HepG2 (cell line): ENCODE measurements around the gene SCYL1. TPM values are rescaled to one million over a fixed set of nuclear protein-coding genes. Genes with fewer than 3 reads are reported as not detected.

Experiments used
- ATAC-seq: fragments of 200-7000 bp; cut with Tn5 transposase; 3 replicates; pipeline ENCODE4 v1.9.1; 2020; ENCODE audit warnings: mild to moderate bottlenecking, moderate library complexity
- BruUV-seq: library from RNA; stranded (reverse); fragments of 400-500 nt; replicated peaks from 2 replicates; lab custom pipeline; 2021; lab: Mats Ljungman, UMichigan
- CTCF ChIA-PET: fragments of 300-600 bp; formaldehyde crosslinking; extraction: SDS; loops from one replicate; lab custom pipeline; 2021; ENCODE audit warnings: low total read pairs, inconsistent platforms, low intra/inter-chr PET ratio; lab: Yijun Ruan, JAX
- POLR2A ChIA-PET: fragments of 350-600 bp; sonication (Branson Sonifier 250); formaldehyde crosslinking; loops from one replicate; lab custom pipeline; 2020; ENCODE audit warnings: antibody characterized with exemption, inconsistent platforms; lab: Yijun Ruan, JAX
- DNase-seq: peaks from one replicate; pipeline ENCODE4 v3.0.0-alpha.2; 2015; ENCODE audit warnings: low spot score
- FAIRE-seq: peaks from 3 replicates; lab custom pipeline; 2011; peaks lifted over from hg19 to GRCh38; lab: Jason Lieb, UNC
- H2AFZ ChIP-seq: one replicate; pipeline ENCODE4 v1.6.1; 2011; ENCODE audit warnings: low read length, inconsistent platforms
- H3K27ac ChIP-seq: fragments of 300-600 bp; 3 replicates; pipeline ENCODE4 v1.8.0; 2011; ENCODE audit warnings: mixed run types, mild to moderate bottlenecking, mixed read lengths, low read length, inconsistent platforms; ENCODE audit not compliant: insufficient read depth; ENCODE audit errors: extremely low read length
- H3K27me3 ChIP-seq, 2 experiments: fragments of 200-600 bp in 1 of 2; 2 replicates in 1 of 2; 3 replicates in 1 of 2; pipeline versions ENCODE4 v1.6.0 to v1.8.0; 2011; ENCODE audit warnings: low read length in 2 of 2, mild to moderate bottlenecking in 2 of 2, moderate library complexity in 2 of 2, inconsistent platforms in 1 of 2; ENCODE audit not compliant: insufficient read depth in 2 of 2, control insufficient read depth in 1 of 2
- H3K36me3 ChIP-seq, 2 experiments: fragments of 200-600 bp in 1 of 2; replicated peaks in 1 of 2; 2 replicates in 1 of 2; 3 replicates in 1 of 2; pipeline versions ENCODE4 v1.5.1 to v1.8.0; 2011; ENCODE audit warnings: low read length in 2 of 2, inconsistent platforms in 1 of 2; ENCODE audit not compliant: insufficient read depth in 2 of 2, control insufficient read depth in 1 of 2
- H3K4me1 ChIP-seq: 2 replicates; pipeline ENCODE4 v1.5.1; 2012; ENCODE audit warnings: low read length, inconsistent platforms; ENCODE audit not compliant: insufficient read depth
- H3K4me2 ChIP-seq: 2 replicates; pipeline ENCODE4 v1.6.0; 2011; ENCODE audit warnings: low read depth, low read length, inconsistent platforms
- H3K4me3 ChIP-seq, 3 experiments: fragments of 200-600 bp in 1 of 3; sonication (generic), shearing (Covaris generic) in 1 of 3; replicated peaks in 1 of 3; 2 replicates each; pipeline ENCODE4 v1.5.1; 2011 to 2016; ENCODE audit warnings: low read length in 3 of 3, inconsistent platforms in 2 of 3, low read depth in 2 of 3, mild to moderate bottlenecking in 2 of 3, control low read depth in 1 of 3, mixed read lengths in 1 of 3; ENCODE audit not compliant: insufficient read depth in 1 of 3
- H3K79me2 ChIP-seq: one replicate; pipeline ENCODE4 v1.6.1; 2011; ENCODE audit warnings: low read length, inconsistent platforms; ENCODE audit not compliant: insufficient read depth
- H3K9ac ChIP-seq: 2 replicates; pipeline ENCODE4 v1.6.0; 2011; ENCODE audit warnings: mild to moderate bottlenecking, low read depth, low read length, inconsistent platforms; ENCODE audit not compliant: insufficient read depth
- H3K9me3 ChIP-seq: 2 replicates; pipeline ENCODE4 v1.5.1; 2012; ENCODE audit warnings: mild to moderate bottlenecking, low read length
- H4K20me1 ChIP-seq: 2 replicates; pipeline ENCODE4 v1.6.0; 2011; ENCODE audit warnings: inconsistent platforms, mild to moderate bottlenecking, low read length, moderate library complexity; ENCODE audit not compliant: insufficient read depth
- GZF1 ChIP-seq: sonication (generic); formaldehyde crosslinking; IDR thresholded peaks from 2 replicates; pipeline ENCODE4 v1.5.1; 2020; ENCODE audit warnings: mild to moderate bottlenecking, missing genetic modification reagents
- KDM5A ChIP-seq: fragments of 200-600 bp; sonication (generic); IDR thresholded peaks from 2 replicates; pipeline ENCODE4 v1.7.0; 2018; ENCODE audit warnings: antibody characterized with exemption, mild to moderate bottlenecking, low read length, borderline replicate concordance
- MLLT10 ChIP-seq: sonication (generic); formaldehyde crosslinking; IDR thresholded peaks from 2 replicates; pipeline ENCODE4 v1.4.0; 2020; ENCODE audit warnings: missing genetic modification reagents
- NFE2L1 ChIP-seq: sonication (generic); formaldehyde crosslinking; IDR thresholded peaks from 2 replicates; pipeline ENCODE4 v1.4.0; 2020; ENCODE audit warnings: missing genetic modification reagents, mild to moderate bottlenecking, borderline replicate concordance
- RBM39 ChIP-seq: fragments of 200-400 bp; formaldehyde crosslinking; IDR thresholded peaks from one replicate; pipeline ENCODE4 v1.6.1; 2018; ENCODE audit warnings: antibody characterized with exemption, mild to moderate bottlenecking, low read depth, low read length; ENCODE audit not compliant: poor library complexity, severe bottlenecking
- SRSF4 ChIP-seq: fragments of 200-400 bp; formaldehyde crosslinking; IDR thresholded peaks from one replicate; pipeline ENCODE4 v1.6.1; 2018; ENCODE audit warnings: mild to moderate bottlenecking, low read depth, low read length, moderate library complexity; ENCODE audit not compliant: poor library complexity, severe bottlenecking
- SRY ChIP-seq: sonication (generic); formaldehyde crosslinking; IDR thresholded peaks from 2 replicates; pipeline ENCODE4 v1.8.0; 2022; ENCODE audit warnings: mild to moderate bottlenecking, missing genetic modification reagents
- ZFP37 ChIP-seq: sonication (generic); formaldehyde crosslinking; IDR thresholded peaks from 2 replicates; pipeline ENCODE4 v1.4.0; 2020; ENCODE audit warnings: missing genetic modification reagents, borderline replicate concordance
- ZFP62 ChIP-seq: sonication (generic); formaldehyde crosslinking; IDR thresholded peaks from 2 replicates; pipeline ENCODE4 v1.4.0; 2020; ENCODE audit warnings: missing genetic modification reagents
- ZNF564 ChIP-seq: sonication (generic); formaldehyde crosslinking; IDR thresholded peaks from 2 replicates; pipeline ENCODE4 v1.8.1; 2023; ENCODE audit warnings: mild to moderate bottlenecking, missing genetic modification reagents
- ZNF572 ChIP-seq: sonication (generic); formaldehyde crosslinking; IDR thresholded peaks from 2 replicates; pipeline ENCODE4 v1.5.1; 2020; ENCODE audit warnings: mild to moderate bottlenecking, missing genetic modification reagents
- ZNF616 ChIP-seq: sonication (generic); formaldehyde crosslinking; IDR thresholded peaks from 2 replicates; pipeline ENCODE4 v1.5.0; 2020; ENCODE audit warnings: low read depth, mild to moderate bottlenecking, missing genetic modification reagents
- ZNF629 ChIP-seq: sonication (generic); formaldehyde crosslinking; conservative IDR thresholded peaks from 2 replicates; pipeline ENCODE4 v1.5.0; 2020; ENCODE audit warnings: missing genetic modification reagents
- ZNF83 ChIP-seq: sonication (generic); formaldehyde crosslinking; IDR thresholded peaks from 2 replicates; pipeline ENCODE4 v1.4.0; 2020; ENCODE audit warnings: missing genetic modification reagents, mild to moderate bottlenecking, borderline replicate concordance
- WGBS: methylation state at CpG from one replicate; pipeline ENCODE4 v1.1.6; 2017; ENCODE audit warnings: low lambda C conversion rate; 5-methylcytosine and 5-hydroxymethylcytosine counted together
- in situ Hi-C: cut with HindIII; loops from 2 replicates; pipeline ENCODE4 v1.10.0; 2017; ENCODE audit warnings: low pct_unique_long_range_greater_than_20kb; ENCODE audit not compliant: extremely low pct_ligation_motif_present
- intact Hi-C: fragments of 100-400 bp; cut with micrococcal nuclease; formaldehyde crosslinking; loops from one replicate; pipeline ENCODE4 v1.10.0; 2022; ENCODE audit not compliant: unreplicated experiment
- polyA plus RNA-seq, 8 experiments: library from polyadenylated mRNA; depleted of rRNA in 3 of 8; stranded (reverse) in 7 of 8; unstranded in 1 of 8; fragments of >200 nt; fragmentation: Illumina TruSeq in 4 of 8; extraction: Trizol in 4 of 8; gene quantifications; 2 replicates each; pipeline versions ENCODE4 v1.2.1 to v1.2.3, GENCODE V29; 2011 to 2016; ENCODE audit warnings: low read depth in 4 of 8, missing spikeins in 1 of 8, mixed read lengths in 1 of 8; ENCODE audit not compliant: insufficient read depth in 1 of 8
- total RNA-seq, 5 experiments: library from RNA; depleted of rRNA; stranded (reverse); fragments of >200 nt; fragmentation: Illumina TruSeq; extraction: Trizol; gene quantifications; 2 replicates each; pipeline ENCODE4 v1.2.3, GENCODE V29; 2016; ENCODE audit warnings: low read depth in 1 of 5

SCYL1 gene
- total and polyA plus RNA-seq, 2 of the 13 experiments (the other 11 are each of a cell fraction or from before 2014, with no cell fraction given) = 65.9 to 103 TPM

GRCh38 chr11:65499713-65500386 is 25.0 kb upstream of the SCYL1 start:
- BruUV-seq = no TSS peak
- Histone ChIP-seq H2AFZ (no peak overlapping the region), H3K4me3 (peak overlapping the region; percentile 85 to 93 (median 89))
- TF ChIP-seq GZF1 (CRISPR knock-in tag) = no peak
- TF ChIP-seq KDM5A = 0 out of 2 replicates have a peak, but pooled peaks have one; percentile 7
- peak; percentile 47 for TF ChIP-seq RBM39
- TF ChIP-seq SRSF4 = peak; percentile 26
- TF ChIP-seq ZNF83 = no peak
- no peak for TF ChIP-seq SRY (CRISPR knock-in tag)
- no peak for TF ChIP-seq ZNF629
- no peak for TF ChIP-seq ZNF616
- TF ChIP-seq ZFP62 (CRISPR knock-in tag) = no peak
- no peak for TF ChIP-seq NFE2L1
- no peak for TF ChIP-seq ZFP37 (CRISPR knock-in tag)
- no peak for TF ChIP-seq ZNF572
- TF ChIP-seq MLLT10 (CRISPR knock-in tag) = peak; percentile 74; the same call in 1 of the 2 replicates
- no peak for TF ChIP-seq ZNF564 (CRISPR knock-in tag)
- TF ChIP-seq, all 625 proteins: peak for 4
- H3K79me2 ChIP-seq = peaks cover 73% of the 10 kb centered on the region
- H3K9me3 ChIP-seq = no peaks in the 10 kb centered on the region
- H3K9ac ChIP-seq = peak overlapping the region; percentile 99
- H3K4me1 ChIP-seq = peaks cover 27% of the 10 kb centered on the region
- peak overlapping the region; percentile 78 for H3K4me2 ChIP-seq
- H3K27ac ChIP-seq = peak overlapping the region; percentile 100
- in situ Hi-C loops = loop anchor here (5.0 to 10.0 kb wide), 2 partner anchors 45 to 78 kb away; partner anchors contain the start of gene NEAT1
- POLR2A ChIA-PET = interaction anchor here (0.7 to 27.3 kb wide), 27 partner anchors 8 to 225 kb away, joined by 3 to 1590 read pairs (median 6); partner anchors contain the start of genes CDC42EP2, FRMD8, MAP3K11 and NEAT1
- no peak for DNase-seq
- intact Hi-C loops = no loop called here
- no peak for FAIRE-seq
- no peaks in the 10 kb centered on the region; a peak in 2 of 5 replicates for H3K27me3 ChIP-seq
- CTCF ChIA-PET = no interaction called here
- no peak for ATAC-seq
- peaks cover 51% of the 10 kb centered on the region for H4K20me1 ChIP-seq
- peaks cover 4 to 26% of the 10 kb centered on the region in 2 experiments for H3K36me3 ChIP-seq
- 2% methylated on average over 3 of the region's 3 CpGs for WGBS
